ENCODE results near the gene CPM.
"Not testable (repeated sequence)": the region's sequence is repeated elsewhere in the genome, so short reads cannot be mapped to it uniquely, and the experiment has no call there.

The CPM gene

DNA sequence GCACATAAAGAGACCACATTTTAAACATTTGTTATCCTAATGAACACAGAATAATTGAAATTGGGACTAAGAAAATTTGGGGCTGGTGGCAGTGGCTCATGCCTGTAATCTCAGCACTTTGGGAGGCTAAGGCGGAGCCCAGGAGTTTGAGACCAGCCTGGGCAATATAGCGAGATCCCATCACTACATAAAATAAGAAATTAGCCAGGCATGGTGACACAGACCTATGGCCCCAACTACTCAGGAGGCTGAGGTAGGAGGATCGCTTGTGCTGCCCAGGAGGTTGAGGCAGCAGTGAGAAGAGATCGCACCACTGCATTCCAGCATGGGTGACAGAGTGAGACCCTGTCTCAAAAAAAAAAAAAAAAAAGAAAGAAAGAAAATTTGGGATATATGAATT, 59.7 kb downstream of the CPM start:
- DNase-seq, result no peak

DNA sequence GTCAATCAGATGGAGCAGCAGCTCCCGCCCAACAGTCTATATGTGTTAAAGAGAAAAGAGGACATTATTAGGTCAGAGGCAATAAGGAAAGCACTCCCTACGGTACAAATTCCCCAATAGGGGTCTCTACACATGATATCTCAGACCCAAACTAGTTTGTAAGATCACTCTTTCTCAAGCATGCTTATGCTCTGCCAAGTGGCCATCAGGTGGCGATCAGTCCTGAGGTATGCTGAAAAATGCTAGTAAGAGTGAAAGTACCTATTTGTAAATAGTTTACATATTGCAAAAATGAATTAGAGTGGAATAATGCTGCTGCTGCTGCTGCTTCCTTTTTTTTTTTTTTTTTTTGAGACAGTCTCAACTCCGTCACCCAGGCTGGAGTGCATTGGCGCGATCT, 61.0 kb downstream of the CPM start:
- no peak for DNase-seq

DNA sequence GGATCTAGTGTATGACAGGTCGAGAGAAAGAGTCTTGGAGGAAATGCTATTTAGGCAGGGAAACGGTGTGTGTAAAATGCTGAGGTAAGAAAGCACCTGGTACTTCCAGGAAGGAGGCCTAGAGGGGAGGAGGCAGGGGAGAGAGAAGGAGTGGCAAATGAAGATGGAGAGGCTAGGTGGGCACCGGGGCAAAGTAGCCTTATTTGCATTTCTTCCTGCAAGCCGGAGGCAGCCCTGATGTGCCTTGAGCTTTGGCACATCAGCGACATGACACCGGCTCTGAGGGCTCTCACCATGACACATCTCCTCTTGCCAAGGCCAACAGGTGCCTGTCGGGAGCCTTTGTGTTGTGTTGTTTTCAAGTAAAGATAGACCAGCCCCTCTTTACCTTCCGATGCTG, 61.6 kb downstream of the CPM start:
- no peak for DNase-seq

DNA sequence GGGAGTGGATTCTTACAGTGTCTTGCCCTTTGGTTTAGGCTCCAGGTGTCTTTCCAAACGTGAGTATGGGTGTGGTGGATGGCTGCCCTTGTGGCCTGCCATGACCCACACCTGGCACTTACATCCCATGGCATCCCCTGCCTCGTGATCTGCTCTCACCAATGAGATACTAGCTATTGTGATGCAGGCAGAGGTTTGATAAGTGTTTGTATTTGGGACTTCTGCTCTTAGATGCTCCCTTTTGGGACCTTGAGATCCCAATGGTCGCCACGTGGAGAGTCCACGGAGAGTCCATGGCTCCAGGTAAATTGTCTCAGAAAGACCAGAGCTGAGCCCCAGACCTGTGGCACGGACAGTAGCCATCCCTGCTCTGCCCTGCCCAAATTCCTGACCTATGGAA, 62.5 kb downstream of the CPM start:
- DNase-seq, result no peak

DNA sequence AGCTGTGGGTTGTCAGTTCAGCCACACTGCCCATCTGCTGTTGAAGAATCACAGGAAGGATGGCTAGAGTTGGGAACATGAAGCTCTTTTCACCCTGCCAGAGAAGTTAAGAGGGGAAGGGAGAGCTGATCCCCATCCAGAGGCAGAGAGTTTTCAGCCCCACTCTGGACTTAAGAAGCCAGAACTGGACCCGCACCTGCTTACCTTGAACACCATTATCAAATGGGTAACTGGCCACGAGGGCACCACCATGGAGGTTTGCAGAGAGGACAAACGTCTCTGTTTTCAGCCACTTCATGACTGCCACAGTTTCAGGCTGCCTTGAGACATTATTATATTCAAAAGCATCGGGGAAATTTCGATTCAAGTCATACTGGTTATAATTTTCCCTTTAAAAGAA, 63.0 kb downstream of the CPM start:
- no peak for DNase-seq

DNA sequence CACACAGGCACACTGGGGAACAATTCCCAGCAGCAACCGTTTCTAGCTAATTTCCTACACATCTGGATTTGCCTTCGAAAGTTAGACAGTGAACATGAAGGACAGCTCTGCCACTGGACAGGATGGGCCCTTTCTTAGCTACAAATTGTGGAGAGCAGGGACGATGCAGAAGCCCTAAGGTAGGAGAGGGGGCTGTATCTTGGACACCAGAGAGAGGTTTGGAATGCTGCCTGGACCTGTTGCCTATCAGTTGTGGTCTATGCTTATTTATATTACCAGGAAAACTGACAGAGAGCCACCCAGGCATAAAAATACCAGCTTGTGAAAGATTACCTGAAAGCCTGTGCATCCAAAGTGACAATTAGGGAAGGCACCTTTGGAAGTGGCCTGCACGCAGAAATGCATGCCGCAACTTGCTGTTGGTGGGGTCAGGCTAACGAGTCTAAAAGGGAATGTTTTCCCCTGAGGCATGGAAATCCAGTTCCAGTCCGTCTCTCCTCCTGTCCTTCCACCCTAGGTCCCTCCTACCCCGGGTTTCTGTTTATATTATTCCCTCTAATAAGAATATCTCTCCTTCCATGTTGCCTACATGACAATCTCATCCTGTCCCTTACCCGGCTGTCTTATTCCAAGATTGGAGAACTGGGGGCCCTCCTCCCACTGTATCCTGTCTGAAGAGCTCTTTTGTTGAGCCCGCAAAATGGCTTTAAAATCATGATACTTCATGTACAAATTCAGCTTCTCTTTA, 64.8 kb downstream of the CPM start:
- DNase-seq, result no peak

DNA sequence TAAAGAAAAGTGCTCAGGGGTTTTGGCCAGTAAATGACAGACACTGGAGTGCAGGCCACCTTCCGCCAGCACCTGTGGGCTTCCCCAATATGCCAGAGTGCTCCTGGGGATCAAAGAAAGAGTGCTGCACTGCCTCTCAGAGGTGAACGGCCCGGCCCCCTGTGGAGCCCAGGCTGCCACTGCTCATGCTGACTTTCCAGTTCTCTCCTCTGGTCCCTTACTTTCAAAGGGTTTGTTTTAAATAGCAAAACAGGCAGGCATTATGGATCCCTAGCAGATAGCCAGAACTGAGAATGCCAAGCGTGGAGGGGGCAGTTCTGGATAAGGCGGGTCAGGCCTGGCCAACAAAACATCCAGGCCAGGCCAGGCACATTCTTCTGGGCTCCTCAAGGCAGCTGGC, 65.4 kb downstream of the CPM start:
- DNase-seq, result no peak

DNA sequence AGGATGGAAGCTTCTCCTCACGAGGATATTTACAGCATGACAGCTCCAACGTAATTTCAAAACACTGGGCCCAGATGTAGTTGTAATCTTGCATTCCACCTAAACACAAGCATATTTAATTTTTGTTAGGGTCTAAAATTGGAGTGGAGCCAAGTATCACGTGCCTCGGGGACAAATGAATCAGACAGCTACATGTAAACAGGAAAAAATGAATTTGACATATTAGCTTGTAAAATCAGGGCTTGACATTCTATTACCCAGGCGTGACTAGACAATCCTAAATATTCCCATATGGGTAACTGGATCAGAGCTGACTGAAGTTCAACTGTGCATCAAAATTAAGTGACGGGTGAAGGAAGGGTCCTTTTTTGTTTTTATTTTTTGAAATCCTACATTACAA, 66.0 kb downstream of the CPM start:
- no peak for DNase-seq

DNA sequence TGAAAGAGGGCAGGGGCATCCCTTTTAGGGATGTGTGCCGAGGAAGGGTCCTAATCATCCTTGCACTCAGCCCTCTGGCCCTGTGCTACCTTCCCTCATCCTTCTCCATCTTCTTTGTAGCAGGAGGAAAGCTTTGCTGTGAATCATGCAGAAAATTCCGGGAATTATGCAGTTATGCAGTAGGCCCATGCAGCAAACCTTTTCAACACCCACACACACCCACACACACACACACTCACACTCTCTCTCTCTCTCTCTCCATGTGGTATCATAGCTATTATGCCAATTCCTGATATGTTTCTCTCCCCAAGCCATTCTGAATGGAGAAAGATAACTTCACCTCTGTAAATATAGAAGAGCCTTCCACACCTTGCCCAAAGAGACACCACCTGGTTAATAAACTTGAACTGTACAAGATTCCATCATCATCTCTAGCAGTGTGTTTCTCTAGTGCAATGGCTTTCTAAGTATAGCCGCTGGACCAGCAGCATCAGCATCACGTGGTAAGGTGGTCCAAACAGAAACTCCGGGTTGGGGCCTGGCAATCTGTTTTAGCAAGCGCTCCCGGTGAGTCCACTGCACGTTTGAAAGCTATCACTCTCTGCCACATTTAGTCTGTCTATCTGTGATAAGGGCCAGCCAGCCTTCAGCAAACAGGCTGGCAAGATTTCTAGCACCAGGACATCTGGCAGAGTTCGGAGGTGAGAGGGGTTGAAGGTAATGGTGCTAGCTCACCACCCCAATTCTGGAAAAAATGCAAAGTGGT, 67.4 kb downstream of the CPM start:
- no peak for DNase-seq

DNA sequence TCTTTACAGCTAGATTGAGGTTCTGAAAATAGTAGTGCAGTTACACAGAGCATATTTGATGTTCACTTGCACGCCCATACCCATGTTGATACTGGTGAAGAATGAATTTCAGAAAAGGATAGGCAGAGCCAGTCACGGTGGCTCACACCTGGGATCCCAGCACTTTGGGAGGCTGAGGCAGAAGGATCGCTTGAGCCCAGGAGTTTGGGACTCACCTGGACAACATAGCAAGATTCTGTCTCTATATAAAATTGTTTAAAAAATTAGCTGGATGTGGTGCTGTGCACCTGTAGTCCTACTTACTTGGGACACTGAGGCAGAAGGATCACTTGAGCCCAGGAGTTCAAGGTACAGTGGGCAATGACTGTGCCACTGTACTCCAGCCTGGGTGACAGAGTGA, 68.4 kb downstream of the CPM start:
- no peak for DNase-seq

DNA sequence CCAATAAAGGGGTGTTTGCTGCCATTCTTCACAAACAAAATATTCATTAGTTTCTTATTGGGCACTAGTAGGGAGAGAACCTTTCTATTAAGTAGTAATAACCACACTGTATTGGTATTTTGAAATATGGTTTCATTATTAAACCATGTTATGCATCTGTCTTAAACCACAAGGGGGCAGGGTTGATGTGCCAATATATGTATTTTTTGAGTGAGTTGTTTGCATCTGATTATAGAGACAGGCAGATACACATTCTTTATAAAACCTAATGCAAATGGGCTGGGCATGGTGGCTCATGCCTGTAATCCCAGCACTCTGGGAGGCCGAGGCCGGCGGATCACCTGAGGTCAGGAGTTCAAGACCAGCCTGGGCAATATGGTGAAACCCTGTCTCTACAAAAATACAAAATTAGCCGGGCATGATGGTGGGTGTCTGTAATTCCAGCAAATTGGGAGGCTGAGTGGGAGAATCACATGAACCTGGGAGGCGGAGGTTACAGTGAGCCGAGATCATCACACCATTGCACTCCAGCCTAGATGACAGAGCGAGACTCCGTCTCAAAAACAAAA, 69.0 kb downstream of the CPM start:
- not testable (repeated sequence) for DNase-seq

DNA sequence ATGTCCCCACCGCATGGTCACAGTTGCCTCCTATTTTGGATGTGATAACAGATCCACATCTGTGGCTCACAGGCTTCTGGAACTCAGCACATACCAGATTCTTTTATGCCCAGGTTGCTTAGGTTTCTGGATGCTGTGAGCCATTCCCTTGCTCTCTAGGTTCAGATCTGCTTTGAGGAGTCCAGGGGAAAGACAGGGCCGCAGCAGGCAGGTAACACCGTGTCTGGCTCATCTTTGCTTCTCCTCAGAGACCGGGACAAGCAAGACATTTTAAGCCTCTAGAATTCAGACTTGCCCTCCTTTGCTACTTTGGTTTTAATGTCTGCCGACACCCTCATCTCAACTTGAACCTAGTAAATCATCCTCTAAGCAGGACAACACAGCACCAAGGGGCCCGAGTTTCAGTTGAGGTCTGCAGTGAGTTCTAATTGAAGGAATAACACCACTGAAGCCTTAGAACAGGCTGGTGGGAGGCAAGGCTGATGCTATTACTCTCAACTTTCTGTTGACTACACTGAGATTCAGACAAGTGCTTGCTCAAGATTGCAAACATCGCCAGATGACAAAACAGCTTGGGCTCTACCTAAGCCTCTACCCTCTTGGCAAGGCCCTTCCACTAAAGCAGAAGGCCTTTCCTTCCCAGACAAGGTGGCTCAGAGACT, 69.7 kb downstream of the CPM start:
- no peak for DNase-seq

DNA sequence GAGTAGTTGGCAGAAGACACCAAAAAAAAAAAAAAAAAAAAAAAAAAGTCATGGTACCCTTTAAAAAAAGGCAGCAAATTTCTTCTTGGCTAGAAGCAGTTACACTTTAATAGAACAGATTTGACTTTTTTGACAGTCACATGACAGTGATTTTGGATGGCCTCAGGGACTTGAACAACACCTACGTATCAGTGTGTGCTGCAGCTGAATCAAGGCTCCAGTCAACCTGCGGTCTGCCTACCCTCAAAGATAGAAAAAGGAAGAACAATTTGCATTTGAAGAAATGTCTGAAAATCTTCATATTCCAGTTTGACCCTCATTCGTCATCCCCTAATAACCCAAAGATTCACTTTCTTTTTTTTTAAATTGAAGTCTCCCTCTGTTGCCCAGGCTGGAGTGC, 71.1 kb downstream of the CPM start:
- no peak for DNase-seq

DNA sequence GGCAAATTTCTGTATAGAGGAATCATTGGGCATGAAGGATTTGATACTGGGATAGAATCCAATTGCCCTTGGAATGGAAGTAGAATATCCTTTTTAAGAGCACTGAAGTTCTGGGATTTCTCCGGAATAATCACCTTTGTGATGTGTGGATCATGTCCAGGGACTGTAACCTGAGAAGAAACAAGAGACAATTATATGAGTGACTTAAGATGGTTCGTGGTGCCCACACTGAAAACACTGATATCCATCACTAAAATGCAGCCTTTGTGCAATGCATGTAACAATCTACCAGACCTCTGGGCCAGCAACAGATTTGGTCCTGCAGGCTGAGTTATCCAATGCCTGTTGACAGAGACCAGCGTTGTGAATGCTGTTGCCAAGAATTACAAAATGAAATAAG, 76.5 kb downstream of the CPM start:
- DNase-seq, result no peak

DNA sequence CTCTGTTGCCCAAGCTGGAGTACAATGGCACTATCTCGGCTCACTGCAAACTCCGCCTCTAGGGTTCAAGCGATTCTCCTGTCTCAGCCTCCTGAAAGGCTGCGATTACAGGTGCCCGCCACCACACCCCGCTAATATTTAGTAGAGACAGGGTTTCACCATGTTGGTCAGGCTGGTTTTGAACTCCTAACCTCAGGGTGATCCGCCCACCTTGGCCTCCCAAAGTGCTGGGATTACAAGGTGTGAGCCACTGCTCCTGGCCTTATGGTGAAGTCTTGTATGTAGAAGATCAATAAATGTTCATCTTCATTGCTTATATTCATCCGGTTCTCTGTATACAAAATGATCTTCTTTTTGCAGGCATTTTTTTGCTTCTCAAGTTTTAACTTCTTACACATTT, 77.2 kb downstream of the CPM start:
- DNase-seq, result no peak

DNA sequence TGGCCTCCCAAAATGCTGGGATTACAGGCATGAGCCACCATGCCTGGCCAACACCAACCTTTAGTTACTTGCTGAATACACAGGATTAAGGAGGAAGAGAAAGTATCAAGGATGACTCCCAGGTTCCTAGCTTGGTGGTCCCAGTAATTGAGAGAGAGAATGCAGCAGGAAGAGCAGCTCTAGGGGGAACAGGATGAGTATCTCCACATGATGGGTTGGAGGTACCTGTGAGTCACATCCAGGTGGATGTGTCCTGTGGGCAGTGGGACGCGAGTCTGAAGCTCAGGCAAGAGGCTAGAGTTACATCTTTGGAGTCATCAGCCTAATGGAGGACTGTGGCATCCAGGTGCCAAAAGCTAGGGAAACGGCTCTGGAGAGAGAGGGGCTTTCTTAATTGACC, 77.9 kb downstream of the CPM start:
- DNase-seq, result no peak

DNA sequence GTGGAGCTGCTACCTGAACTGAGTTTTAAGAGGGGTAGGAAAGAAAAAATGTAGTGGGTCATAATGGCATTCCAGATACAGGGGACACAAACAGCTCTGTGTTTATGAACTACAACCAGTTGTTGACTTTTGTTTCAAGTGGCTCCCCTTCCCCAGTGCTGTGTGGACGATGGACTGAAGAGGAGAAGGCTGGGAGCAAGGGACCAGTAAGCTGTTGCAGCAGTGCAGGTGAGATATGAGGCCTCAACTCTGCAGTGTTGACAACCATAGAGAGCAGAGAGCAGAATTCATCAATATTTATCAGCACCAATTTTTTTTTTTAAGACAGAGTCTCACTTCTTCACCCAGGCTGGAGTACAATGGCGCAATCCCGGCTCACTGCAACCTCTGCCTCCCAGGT, 78.4 kb downstream of the CPM start:
- DNase-seq, result no peak

DNA sequence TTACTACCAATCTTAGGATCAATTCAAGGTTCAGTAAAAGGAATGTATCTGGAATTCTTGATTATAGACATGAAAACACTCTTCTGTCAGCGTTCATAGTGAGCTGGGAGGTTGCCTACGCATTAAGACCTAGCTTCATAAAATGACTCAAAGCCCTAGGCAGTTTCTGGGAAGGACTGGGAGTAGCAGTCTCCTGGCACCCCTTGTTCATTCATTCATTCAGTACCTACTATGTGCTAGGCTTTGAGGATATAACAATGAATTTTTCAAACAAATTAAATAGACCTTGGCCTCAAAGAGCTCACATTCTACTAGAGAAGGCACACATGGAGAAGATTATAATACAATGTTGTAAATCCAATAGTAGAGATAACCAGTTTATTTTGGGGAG, 78.9 kb downstream of the CPM start:
- no peak for DNase-seq

DNA sequence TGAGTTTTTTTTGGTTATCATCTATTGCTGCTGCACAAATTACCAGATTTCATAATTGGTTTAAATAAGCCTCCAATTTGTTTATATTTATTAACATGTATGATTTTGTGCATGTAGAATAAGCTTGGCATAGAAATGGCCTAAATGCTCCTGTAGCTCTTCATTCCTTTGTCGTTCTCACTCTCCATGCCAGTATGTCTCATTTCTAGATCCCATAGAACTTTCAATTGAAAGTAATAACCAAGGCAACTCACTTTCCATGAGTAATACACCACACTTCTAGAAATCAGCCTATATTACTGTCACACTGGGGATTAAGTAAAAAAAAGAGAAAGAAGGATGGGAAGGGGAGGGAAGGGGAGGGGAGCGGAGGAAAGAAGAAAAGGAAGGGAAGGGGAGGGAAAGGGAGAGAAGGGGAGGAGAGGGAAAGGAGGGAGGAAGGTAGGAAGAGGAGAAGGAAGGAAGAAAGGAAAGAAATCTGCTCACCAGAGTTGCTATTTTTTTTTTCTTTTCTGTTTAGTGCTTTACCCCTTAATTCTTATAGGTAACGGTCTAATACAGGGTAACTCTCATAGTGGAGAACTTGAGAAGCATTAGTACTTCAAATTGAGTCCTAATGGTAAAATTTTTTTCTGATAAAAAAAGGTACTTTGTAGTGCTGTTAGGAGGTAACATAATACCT, 79.4 kb downstream of the CPM start:
- DNase-seq, result no peak

DNA sequence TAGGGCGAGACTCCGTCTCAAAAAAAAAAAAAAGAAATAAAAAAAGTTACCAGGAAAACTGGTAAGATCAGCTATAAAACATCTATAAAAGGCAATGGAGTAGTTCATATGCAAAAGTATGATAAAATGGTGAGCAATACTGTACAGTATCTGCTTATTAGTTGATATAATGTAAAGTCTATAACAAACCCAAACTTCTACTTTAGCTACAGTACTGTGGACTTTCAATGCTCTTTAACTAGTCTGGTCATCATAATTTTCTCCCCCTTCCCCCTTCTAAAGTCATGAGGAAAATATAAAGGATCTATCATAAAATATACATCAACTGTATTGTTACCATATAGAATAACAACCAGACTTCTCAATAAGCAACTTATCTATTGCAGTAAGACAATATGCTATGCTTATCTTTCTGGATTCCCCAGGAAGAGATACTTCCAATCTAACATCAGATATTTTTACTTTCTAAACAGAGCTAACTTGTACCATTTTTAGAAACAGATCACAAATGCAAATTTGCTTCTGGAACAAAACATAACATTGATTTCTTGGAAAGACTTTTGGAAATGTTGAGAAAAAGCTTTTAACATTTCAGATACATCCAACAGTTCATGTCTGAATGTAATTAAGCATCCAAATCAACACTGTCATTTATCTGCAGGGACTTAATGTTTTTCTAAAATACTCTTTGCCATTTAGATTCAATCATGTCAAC, 81.2 kb downstream of the CPM start:
- no peak for DNase-seq

DNA sequence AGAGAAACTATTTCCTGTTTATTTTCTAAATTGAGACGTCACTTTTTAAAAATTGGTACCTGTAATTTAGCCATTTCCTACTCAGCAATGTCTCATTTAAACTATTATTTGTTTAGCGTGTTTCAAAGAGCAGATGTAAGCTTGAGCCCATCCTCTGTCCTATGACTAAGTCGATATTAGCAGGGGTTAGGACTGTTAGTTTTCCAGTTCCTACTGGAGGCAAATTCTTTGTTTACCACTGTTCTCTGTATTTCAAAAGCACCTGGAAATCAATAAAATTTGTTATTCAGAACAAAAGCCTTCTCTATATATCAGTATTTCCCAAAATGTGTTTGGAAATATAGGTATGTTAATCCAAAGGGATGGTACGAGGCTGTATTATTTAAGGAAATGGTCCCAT, 82.6 kb downstream of the CPM start:
- DNase-seq, result no peak

DNA sequence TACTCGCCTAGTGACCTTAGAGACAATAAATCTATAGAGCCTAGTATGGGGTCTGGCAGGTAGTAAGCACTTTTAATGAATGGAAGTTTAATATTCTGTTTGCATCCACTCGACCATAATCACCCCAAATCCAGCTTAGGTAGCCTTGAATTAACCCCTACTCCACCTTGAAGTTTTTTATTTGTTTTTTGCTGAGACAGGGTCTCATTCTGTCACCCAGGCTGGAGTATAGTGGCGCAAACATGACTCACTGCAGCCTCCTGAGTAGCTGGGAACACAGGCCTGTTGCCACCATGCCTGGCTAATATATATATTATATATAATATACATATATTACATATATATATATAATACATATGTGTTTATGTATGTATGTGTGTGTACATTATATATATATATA, 86.2 kb downstream of the CPM start:
- no peak for DNase-seq
